ENCODE data around the gene GPSM1. TPM values are rescaled to one million over a fixed set of nuclear protein-coding genes. Genes with fewer than 3 reads are reported as not detected.

GPSM1 gene
- total RNA-seq, 2 donors from 2014 or later = 2.3 to 3.4 TPM

- H3K9me3 ChIP-seq = no peaks in the 10 kb centered on the region
- H3K27me3 ChIP-seq = no peaks in the 10 kb centered on the region
- H3K27ac ChIP-seq = no peak overlapping the region
- H3K9ac ChIP-seq (ENCODE audit: low read depth in 2 of 2, low read length in 2 of 2) = no peak overlapping the region
- H3K36me3 ChIP-seq = no peaks in the 10 kb centered on the region
- no peak overlapping the region for H3K4me3 ChIP-seq
- intact Hi-C loops (cut with DNase I) = no loop called here
- DNase-seq = no peak
- H3K4me1 ChIP-seq = no peaks in the 10 kb centered on the region
- TF ChIP-seq CTCF (IDR thresholded peaks at IDR 0.05) = no peak
These were observed 26.6 kb downstream of the GPSM1 start for GRCh38 chr9:136353757-136354488.

DNA sequence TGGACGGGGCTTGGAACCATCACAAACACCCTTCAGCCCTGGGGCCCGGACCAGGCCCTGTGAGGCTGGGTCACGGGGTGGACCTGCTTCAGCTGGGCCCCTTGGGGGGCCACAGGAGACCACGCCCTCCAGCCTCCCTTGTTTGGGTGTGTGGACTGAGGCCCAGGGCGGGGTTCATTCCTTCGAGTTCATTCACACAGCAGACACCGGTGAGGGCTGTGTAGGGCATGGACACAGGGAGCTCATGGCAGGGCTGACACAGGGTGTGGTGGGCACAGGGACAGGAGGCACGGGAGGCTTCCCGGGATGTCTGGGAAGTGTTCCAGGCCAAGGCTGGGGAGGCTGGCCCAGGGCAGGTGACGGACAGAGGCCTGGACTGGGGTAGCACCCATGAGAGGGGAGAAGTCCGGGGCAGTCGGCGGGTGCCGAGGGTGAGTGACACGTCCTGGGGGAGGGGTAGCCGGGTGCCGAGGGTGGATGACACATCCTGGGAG is 27.3 kb downstream of the GPSM1 start:
- H3K9ac ChIP-seq (ENCODE audit: low read depth in 2 of 2, low read length in 2 of 2) = no peak overlapping the region
- H3K27ac ChIP-seq = no peak overlapping the region
- no peak for DNase-seq

GRCh38 chr9:136355616-136356557 is 28.5 kb downstream of the GPSM1 start:
- Histone ChIP-seq H3K27ac (no peak overlapping the region), H3K9ac (ENCODE audit: low read depth in 2 of 2, low read length in 2 of 2) (no peak overlapping the region), H3K36me3 (no peaks in the 10 kb centered on the region), H3K4me1 (no peaks in the 10 kb centered on the region), H3K9me3 (no peaks in the 10 kb centered on the region), H3K27me3 (no peaks in the 10 kb centered on the region), H3K4me3 (no peak overlapping the region)
- no peak for DNase-seq
- no peak for TF ChIP-seq CTCF (IDR thresholded peaks at IDR 0.05)
- intact Hi-C loops (cut with DNase I) = no loop called here

More for the DNA sequence above, 27.3 kb downstream of the GPSM1 start:
- Histone ChIP-seq H3K36me3 (no peaks in the 10 kb centered on the region), H3K4me3 (no peak overlapping the region), H3K9me3 (no peaks in the 10 kb centered on the region), H3K4me1 (no peaks in the 10 kb centered on the region), H3K27me3 (no peaks in the 10 kb centered on the region)
- no peak for TF ChIP-seq CTCF (IDR thresholded peaks at IDR 0.05)
- intact Hi-C loops (cut with DNase I) = no loop called here

- no peak overlapping the region for H3K9ac ChIP-seq (ENCODE audit: low read depth in 2 of 2, low read length in 2 of 2)
- no peak overlapping the region for H3K4me3 ChIP-seq
- no peaks in the 10 kb centered on the region for H3K9me3 ChIP-seq
- no peak for TF ChIP-seq CTCF (IDR thresholded peaks at IDR 0.05)
- H3K4me1 ChIP-seq = no peaks in the 10 kb centered on the region
- no peak for DNase-seq
- intact Hi-C loops (cut with DNase I) = no loop called here
- H3K36me3 ChIP-seq = no peaks in the 10 kb centered on the region
- H3K27ac ChIP-seq = no peak overlapping the region
- H3K27me3 ChIP-seq = no peaks in the 10 kb centered on the region
These were observed 29.9 kb downstream of the GPSM1 start for GRCh38 chr9:136357202-136357725.

GRCh38 chr9:136358016-136358415 is 30.7 kb downstream of the GPSM1 start:
- intact Hi-C loops (cut with DNase I) = no loop called here
- H3K9ac ChIP-seq (ENCODE audit: low read depth in 2 of 2, low read length in 2 of 2) = no peak overlapping the region

More at GRCh38 chr9:136358016-136358415, 30.7 kb downstream of the GPSM1 start:
- Histone ChIP-seq H3K9me3 (no peaks in the 10 kb centered on the region), H3K4me1 (peaks cover 5% of the 10 kb centered on the region), H3K4me3 (no peak overlapping the region), H3K27me3 (no peaks in the 10 kb centered on the region), H3K27ac (no peak overlapping the region), H3K36me3 (no peaks in the 10 kb centered on the region)
- TF ChIP-seq CTCF (IDR thresholded peaks at IDR 0.05) = no peak
- no peak for DNase-seq
